PFSK-1 (cell line): Measurements from ENCODE around the gene INTS11.

Experiments
- FOXP2 ChIP-seq: optimal IDR thresholded peaks from 2 replicates; pipeline ENCODE3; 2011; ENCODE audit warnings: borderline replicate concordance, control low read depth, inconsistent platforms; ENCODE audit not compliant: insufficient read depth; ENCODE audit errors: extremely low read length, extremely low read depth
- POLR2AphosphoS5 ChIP-seq: IDR thresholded peaks from 2 replicates; pipeline ENCODE4 v1.6.1; 2012; ENCODE audit warnings: low read depth, mild to moderate bottlenecking, control low read depth, low read length, moderate library complexity
- REST ChIP-seq, 2 experiments: IDR thresholded peaks; 2 replicates each; pipeline versions ENCODE4 v1.6.1 to v1.8.0; 2011 to 2012; ENCODE audit warnings: low read depth in 2 of 2, low read length in 2 of 2, control low read depth in 1 of 2, inconsistent platforms in 1 of 2, mild to moderate bottlenecking in 1 of 2, moderate library complexity in 1 of 2; ENCODE audit not compliant: insufficient read depth in 1 of 2
- SIN3A ChIP-seq: IDR thresholded peaks from 2 replicates; pipeline ENCODE4 v1.6.1; 2012; ENCODE audit warnings: mild to moderate bottlenecking, low read length, moderate library complexity, borderline replicate concordance; ENCODE audit not compliant: insufficient read depth
- TAF1 ChIP-seq: IDR thresholded peaks from 2 replicates; pipeline ENCODE4 v1.6.1; 2012; ENCODE audit warnings: low read length, control low read depth, borderline replicate concordance; ENCODE audit not compliant: insufficient read depth

Gene INTS11

GRCh38 chr1:1318777-1319645 lies 5.4 kb downstream of the INTS11 start:
- TF ChIP-seq REST (IDR thresholded peaks at IDR 0.05; ENCODE audit: insufficient read depth in 1 of 2, low read depth in 2 of 2, low read length in 2 of 2) (no peak), FOXP2 (no peak), SIN3A (no peak), POLR2AphosphoS5 (no peak), TAF1 (no peak)

- TF ChIP-seq SIN3A = no peak
- TF ChIP-seq TAF1 = no peak
- TF ChIP-seq POLR2AphosphoS5 = no peak
- TF ChIP-seq FOXP2 = no peak
- no peak for TF ChIP-seq REST (IDR thresholded peaks at IDR 0.05; ENCODE audit: insufficient read depth in 1 of 2, low read depth in 2 of 2, low read length in 2 of 2)
Measured at GRCh38 chr1:1318131-1318652, 6.3 kb downstream of the INTS11 start.

- no peak for TF ChIP-seq FOXP2
- no peak for TF ChIP-seq POLR2AphosphoS5
- no peak for TF ChIP-seq TAF1
- TF ChIP-seq SIN3A = no peak
- no peak for TF ChIP-seq REST (IDR thresholded peaks at IDR 0.05; ENCODE audit: insufficient read depth in 1 of 2, low read depth in 2 of 2, low read length in 2 of 2)
Measured at GRCh38 chr1:1317420-1317819, 7.0 kb downstream of the INTS11 start.

DNA sequence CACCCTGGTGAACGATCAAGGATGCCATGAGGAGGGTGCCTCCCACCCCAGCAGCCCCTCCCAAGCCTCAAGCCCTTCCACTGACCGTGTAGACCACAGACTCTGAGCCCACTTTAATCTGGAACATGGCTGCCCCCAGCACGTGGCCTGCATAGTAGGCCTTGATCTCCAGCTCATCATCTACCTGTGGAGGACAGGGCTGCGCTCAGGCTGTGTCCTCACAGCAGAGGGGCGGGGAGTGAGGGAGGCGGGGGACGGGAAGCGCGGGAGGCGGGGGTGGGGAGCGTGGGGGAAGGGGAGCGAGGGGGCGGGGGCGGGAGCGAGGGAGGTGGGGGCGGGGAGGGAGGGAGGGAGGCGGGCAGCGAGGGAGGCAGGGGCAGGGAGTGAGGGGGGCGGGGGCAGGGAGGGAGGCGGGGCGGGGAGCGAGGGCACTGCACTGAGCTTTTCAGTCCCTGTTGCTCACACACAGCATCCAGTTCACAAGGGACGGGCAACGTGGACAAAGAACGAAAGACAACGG lies 9.0 kb downstream of the INTS11 start:
- TF ChIP-seq FOXP2 (no peak), POLR2AphosphoS5 (no peak), TAF1 (no peak), REST (IDR thresholded peaks at IDR 0.05; ENCODE audit: insufficient read depth in 1 of 2, low read depth in 2 of 2, low read length in 2 of 2) (no peak), SIN3A (no peak)
